Karpas-422 (cell line): ENCODE results near the gene BNIP3. TPM values are rescaled to one million over a fixed set of nuclear protein-coding genes. Genes with fewer than 3 reads are reported as not detected.
"Not testable (repeated sequence)": the region's sequence is repeated elsewhere in the genome, so short reads cannot be mapped to it uniquely, and the experiment has no call there.

Experiments
- DNase-seq: peaks from one replicate; pipeline ENCODE4 v3.0.0-alpha.2; 2015
- H2AFZ ChIP-seq: fragments of 200-600 bp; sonication (generic); 2 replicates; pipeline ENCODE4 v1.6.1; 2014; ENCODE audit warnings: antibody characterized with exemption, low read length, mixed read lengths
- H3K27ac ChIP-seq: fragments of 200-600 bp; sonication (generic); 2 replicates; pipeline ENCODE4 v1.5.1; 2014; ENCODE audit warnings: mild to moderate bottlenecking, low read length, moderate library complexity
- H3K27me3 ChIP-seq: fragments of 200-600 bp; sonication (generic); 2 replicates; pipeline ENCODE4 v1.6.1; 2014; ENCODE audit warnings: low read length, mixed read lengths
- H3K36me3 ChIP-seq: fragments of 200-600 bp; sonication (generic); 2 replicates; pipeline ENCODE4 v1.6.1; 2014; ENCODE audit warnings: low read length, mixed read lengths; ENCODE audit not compliant: insufficient read depth
- H3K4me1 ChIP-seq: fragments of 200-600 bp; sonication (generic); 2 replicates; pipeline ENCODE4 v1.6.1; 2014; ENCODE audit warnings: mild to moderate bottlenecking, low read length, mixed read lengths
- H3K4me2 ChIP-seq: fragments of 200-600 bp; sonication (generic); 2 replicates; pipeline ENCODE4 v1.6.1; 2014; ENCODE audit warnings: low read length, low read depth, mild to moderate bottlenecking; ENCODE audit not compliant: poor library complexity, severe bottlenecking
- H3K4me3 ChIP-seq: fragments of 200-600 bp; sonication (generic); 2 replicates; pipeline ENCODE4 v1.5.1; 2014; ENCODE audit warnings: mild to moderate bottlenecking, antibody characterized with exemption, low read length, mixed read lengths
- H3K79me2 ChIP-seq: fragments of 200-600 bp; sonication (generic); 2 replicates; pipeline ENCODE4 v1.6.1; 2014; ENCODE audit warnings: mild to moderate bottlenecking, low read length, mixed read lengths
- H3K9ac ChIP-seq: fragments of 200-600 bp; sonication (generic); 2 replicates; pipeline ENCODE4 v1.6.0; 2014; ENCODE audit warnings: low read length
- H3K9me2 ChIP-seq: fragments of 200-600 bp; sonication (generic), shearing (Covaris generic); replicated peaks from 2 replicates; pipeline ENCODE4 v1.6.0; 2014; ENCODE audit warnings: mild to moderate bottlenecking, low read length, moderate library complexity; ENCODE audit not compliant: insufficient read depth
- H3K9me3 ChIP-seq: fragments of 300-700, 200-600 bp; sonication (generic); 2 replicates; pipeline ENCODE4 v1.6.1; 2014; ENCODE audit warnings: low read length, mixed read lengths
- H4K20me1 ChIP-seq: fragments of 200-600 bp; sonication (generic); 2 replicates; pipeline ENCODE4 v1.6.1; 2014; ENCODE audit warnings: mild to moderate bottlenecking, antibody characterized with exemption, low read length, low read depth; ENCODE audit not compliant: insufficient read depth
- total RNA-seq: library from RNA; depleted of rRNA; stranded (reverse); fragments of >200 nt; shearing (Covaris generic); gene quantifications from 2 replicates; pipeline ENCODE4 v1.2.3, GENCODE V29; 2014; ENCODE audit warnings: low replicate concordance

Gene BNIP3
- total RNA-seq, 1 experiment from 2014 or later: not detected

GRCh38 chr10:131986851-131987250 lies 5.1 kb upstream of the BNIP3 start:
- H3K27me3 ChIP-seq, H2AFZ ChIP-seq, H3K4me3 ChIP-seq, H3K9ac ChIP-seq, H3K79me2 ChIP-seq, H3K36me3 ChIP-seq, H3K27ac ChIP-seq, H3K4me2 ChIP-seq, H3K9me3 ChIP-seq, H3K9me2 ChIP-seq, DNase-seq, H4K20me1 ChIP-seq, H3K4me1 ChIP-seq: not testable (repeated sequence)

GRCh38 chr10:131983780-131984179 lies 2.1 kb upstream of the BNIP3 start:
- Histone ChIP-seq H3K9ac (no peak overlapping the region), H4K20me1 (no peaks in the 10 kb centered on the region), H3K4me3 (no peak overlapping the region), H3K27ac (no peak overlapping the region), H3K9me2 (no peaks in the 10 kb centered on the region), H3K9me3 (no peaks in the 10 kb centered on the region), H3K27me3 (no peaks in the 10 kb centered on the region), H3K79me2 (no peaks in the 10 kb centered on the region), H3K4me2 (no peak overlapping the region), H2AFZ (no peak overlapping the region), H3K36me3 (no peaks in the 10 kb centered on the region), H3K4me1 (no peaks in the 10 kb centered on the region)
- no peak for DNase-seq

GRCh38 chr10:131982796-131983195 lies 1.1 kb upstream of the BNIP3 start:
- H2AFZ ChIP-seq: no peak overlapping the region
- no peak overlapping the region for H3K4me2 ChIP-seq
- no peaks in the 10 kb centered on the region for H4K20me1 ChIP-seq
- H3K9me3 ChIP-seq: no peaks in the 10 kb centered on the region
- H3K9ac ChIP-seq: no peak overlapping the region
- no peaks in the 10 kb centered on the region for H3K36me3 ChIP-seq
- no peaks in the 10 kb centered on the region for H3K9me2 ChIP-seq
- H3K79me2 ChIP-seq: no peaks in the 10 kb centered on the region
- no peaks in the 10 kb centered on the region for H3K4me1 ChIP-seq
- no peak overlapping the region for H3K27ac ChIP-seq
- DNase-seq: no peak
- H3K4me3 ChIP-seq: no peak overlapping the region
- H3K27me3 ChIP-seq: no peaks in the 10 kb centered on the region

- no peaks in the 10 kb centered on the region for H3K36me3 ChIP-seq
- H3K9me3 ChIP-seq: no peaks in the 10 kb centered on the region
- no peaks in the 10 kb centered on the region for H4K20me1 ChIP-seq
- no peaks in the 10 kb centered on the region for H3K9me2 ChIP-seq
- H3K27me3 ChIP-seq: no peaks in the 10 kb centered on the region
- H3K79me2 ChIP-seq: no peaks in the 10 kb centered on the region
- H3K4me1 ChIP-seq: no peaks in the 10 kb centered on the region
- H3K27ac ChIP-seq: no peak overlapping the region
- no peak overlapping the region for H2AFZ ChIP-seq
- DNase-seq: no peak
- H3K4me3 ChIP-seq: no peak overlapping the region
- H3K9ac ChIP-seq: no peak overlapping the region
- H3K4me2 ChIP-seq: no peak overlapping the region
These were observed 548 bp upstream of the BNIP3 start for GRCh38 chr10:131982185-131982756.

- Histone ChIP-seq H3K79me2 (no peaks in the 10 kb centered on the region), H3K9me2 (no peaks in the 10 kb centered on the region), H3K27me3 (no peaks in the 10 kb centered on the region), H2AFZ (no peak overlapping the region), H3K9ac (no peak overlapping the region), H4K20me1 (no peaks in the 10 kb centered on the region), H3K9me3 (no peaks in the 10 kb centered on the region), H3K4me2 (no peak overlapping the region), H3K4me3 (no peak overlapping the region), H3K27ac (no peak overlapping the region), H3K36me3 (no peaks in the 10 kb centered on the region), H3K4me1 (no peaks in the 10 kb centered on the region)
- DNase-seq: no peak
These were observed 828 bp downstream of the BNIP3 start for GRCh38 chr10:131980761-131981428.

GRCh38 chr10:131980321-131980720 lies 1.4 kb downstream of the BNIP3 start:
- Histone ChIP-seq H3K27ac (no peak overlapping the region), H3K27me3 (no peaks in the 10 kb centered on the region), H3K4me1 (no peaks in the 10 kb centered on the region), H3K9ac (no peak overlapping the region), H3K36me3 (no peaks in the 10 kb centered on the region), H3K9me3 (no peaks in the 10 kb centered on the region), H3K4me3 (no peak overlapping the region), H4K20me1 (no peaks in the 10 kb centered on the region), H3K79me2 (no peaks in the 10 kb centered on the region), H3K9me2 (no peaks in the 10 kb centered on the region), H3K4me2 (no peak overlapping the region), H2AFZ (no peak overlapping the region)
- no peak for DNase-seq

- Histone ChIP-seq H3K36me3 (no peaks in the 10 kb centered on the region), H3K9me2 (no peaks in the 10 kb centered on the region), H4K20me1 (no peaks in the 10 kb centered on the region), H3K79me2 (no peaks in the 10 kb centered on the region), H2AFZ (no peak overlapping the region), H3K4me1 (no peaks in the 10 kb centered on the region), H3K27ac (no peak overlapping the region), H3K9ac (no peak overlapping the region), H3K4me2 (no peak overlapping the region), H3K4me3 (no peak overlapping the region), H3K9me3 (no peaks in the 10 kb centered on the region), H3K27me3 (no peaks in the 10 kb centered on the region)
- DNase-seq: no peak
These were observed 1.9 kb downstream of the BNIP3 start for GRCh38 chr10:131979821-131980270.

GRCh38 chr10:131979336-131979735 lies 2.4 kb downstream of the BNIP3 start:
- Histone ChIP-seq H3K79me2 (no peaks in the 10 kb centered on the region), H3K9ac (no peak overlapping the region), H3K27ac (no peak overlapping the region), H3K36me3 (no peaks in the 10 kb centered on the region), H3K4me3 (no peak overlapping the region), H3K4me1 (no peaks in the 10 kb centered on the region), H3K9me3 (no peaks in the 10 kb centered on the region), H4K20me1 (no peaks in the 10 kb centered on the region), H3K4me2 (no peak overlapping the region), H3K27me3 (no peaks in the 10 kb centered on the region), H3K9me2 (no peaks in the 10 kb centered on the region), H2AFZ (no peak overlapping the region)
- DNase-seq: no peak
